Ramos (cell line): ENCODE data around the gene SEMA4D.

Source experiments
- in situ Hi-C: fragments of 300-500 bp; cut with MboI; formaldehyde crosslinking; loops from one replicate; pipeline ENCODE4 v1.14.3; 2022; ENCODE audit warnings: low sequenced_read_pairs; ENCODE audit not compliant: unreplicated experiment

The SEMA4D gene

GRCh38 chr9:89438194-89438593 lies 59.7 kb downstream of the SEMA4D start:
- in situ Hi-C loops: loop anchor here (25.0 kb wide), 2 partner anchors 99 to 1349 kb away; no protein-coding TSS in a partner anchor

GRCh38 chr9:89437772-89438171 lies 60.1 kb downstream of the SEMA4D start:
- in situ Hi-C loops: loop anchor here (25.0 kb wide), 2 partner anchors 100 to 1350 kb away; no protein-coding TSS in a partner anchor

GRCh38 chr9:89436963-89437625 lies 60.8 kb downstream of the SEMA4D start:
- in situ Hi-C loops: loop anchor here (25.0 kb wide), 2 partner anchors 100 to 1350 kb away; no protein-coding TSS in a partner anchor

GRCh38 chr9:89436326-89436725 lies 61.6 kb downstream of the SEMA4D start:
- in situ Hi-C loops: loop anchor here (25.0 kb wide), 2 partner anchors 101 to 1351 kb away; no protein-coding TSS in a partner anchor

- in situ Hi-C loops: loop anchor here (25.0 kb wide), 2 partner anchors 102 to 1352 kb away; no protein-coding TSS in a partner anchor
Measured at GRCh38 chr9:89435071-89435823, 62.7 kb downstream of the SEMA4D start.

- in situ Hi-C loops: loop anchor here (25.0 kb wide), 2 partner anchors 103 to 1353 kb away; no protein-coding TSS in a partner anchor
Measured at GRCh38 chr9:89434636-89435035, 63.3 kb downstream of the SEMA4D start.

- in situ Hi-C loops: loop anchor here (25.0 kb wide), 2 partner anchors 103 to 1353 kb away; no protein-coding TSS in a partner anchor
Measured at GRCh38 chr9:89433826-89434225, 64.1 kb downstream of the SEMA4D start.

GRCh38 chr9:89432986-89433530 lies 64.9 kb downstream of the SEMA4D start:
- in situ Hi-C loops: loop anchor here (25.0 kb wide), 2 partner anchors 104 to 1354 kb away; no protein-coding TSS in a partner anchor

GRCh38 chr9:89431930-89432725 lies 65.8 kb downstream of the SEMA4D start:
- in situ Hi-C loops: loop anchor here (25.0 kb wide), 2 partner anchors 105 to 1355 kb away; no protein-coding TSS in a partner anchor

GRCh38 chr9:89430995-89431394 lies 66.9 kb downstream of the SEMA4D start:
- in situ Hi-C loops: loop anchor here (25.0 kb wide), 2 partner anchors 106 to 1356 kb away; no protein-coding TSS in a partner anchor

GRCh38 chr9:89428901-89429890 lies 68.7 kb downstream of the SEMA4D start:
- in situ Hi-C loops: loop anchor here (10.0 to 25.0 kb wide), 3 partner anchors 108 to 1358 kb away; partner anchors contain the start of genes CKS2 and SECISBP2

GRCh38 chr9:89428222-89428761 lies 69.6 kb downstream of the SEMA4D start:
- in situ Hi-C loops: loop anchor here (10.0 to 25.0 kb wide), 3 partner anchors 109 to 1359 kb away; partner anchors contain the start of genes CKS2 and SECISBP2

GRCh38 chr9:89427621-89428221 lies 70.2 kb downstream of the SEMA4D start:
- in situ Hi-C loops: loop anchor here (10.0 to 25.0 kb wide), 3 partner anchors 110 to 1360 kb away; partner anchors contain the start of genes CKS2 and SECISBP2

- in situ Hi-C loops: loop anchor here (10.0 to 25.0 kb wide), 3 partner anchors 111 to 1361 kb away; partner anchors contain the start of genes CKS2 and SECISBP2
Measured at GRCh38 chr9:89426384-89426961, 71.4 kb downstream of the SEMA4D start.

GRCh38 chr9:89425921-89426383 lies 72.0 kb downstream of the SEMA4D start:
- in situ Hi-C loops: loop anchor here (10.0 to 25.0 kb wide), 3 partner anchors 111 to 1361 kb away; partner anchors contain the start of genes CKS2 and SECISBP2

GRCh38 chr9:89425024-89425805 lies 72.7 kb downstream of the SEMA4D start:
- in situ Hi-C loops: loop anchor here (10.0 to 25.0 kb wide), 3 partner anchors 110 to 1362 kb away; partner anchors contain the start of genes CKS2 and SECISBP2
